ENCODE measurements around the gene CDH23.

- no peak for TF ChIP-seq POLR2A (IDR thresholded peaks at IDR 0.05)
- no peak for TF ChIP-seq EP300 (IDR thresholded peaks at IDR 0.05)
These were observed 370.8 kb downstream of the CDH23 start for GRCh38 chr10:71767420-71768035.

Data from suprapubic skin (tissue), 2 donors.